Neural cell (in vitro differentiated cells): ENCODE results near the gene FHIT.

ENCODE experiments used
- CTCF ChIP-seq: fragments of 450-650 bp; IDR thresholded peaks from 2 replicates; pipeline ENCODE4 v1.5.1; 2014; ENCODE audit warnings: antibody characterized with exemption, mild to moderate bottlenecking, moderate library complexity; ENCODE audit not compliant: poor library complexity, severe bottlenecking
- EP300 ChIP-seq: fragments of 450-650 bp; conservative IDR thresholded peaks from 2 replicates; pipeline ENCODE4 v1.6.1; 2014; ENCODE audit warnings: antibody characterized with exemption, mild to moderate bottlenecking, moderate library complexity; ENCODE audit not compliant: poor library complexity, severe bottlenecking
- MXI1 ChIP-seq: fragments of 450-650 bp; conservative IDR thresholded peaks from 2 replicates; pipeline ENCODE4 v1.6.1; 2014; ENCODE audit warnings: antibody characterized with exemption, mild to moderate bottlenecking; ENCODE audit not compliant: poor library complexity, severe bottlenecking
- POLR2AphosphoS5 ChIP-seq: IDR thresholded peaks from 2 replicates; pipeline ENCODE4 v1.6.1; 2012
- REST ChIP-seq: IDR thresholded peaks from 2 replicates; pipeline ENCODE4 v1.6.1; 2012; ENCODE audit warnings: borderline replicate concordance
- SMC3 ChIP-seq: fragments of 450-650 bp; conservative IDR thresholded peaks from 2 replicates; pipeline ENCODE4 v1.6.1; 2014; ENCODE audit warnings: antibody characterized with exemption, mild to moderate bottlenecking, moderate library complexity; ENCODE audit not compliant: poor library complexity

- no peak for TF ChIP-seq CTCF
- no peak for TF ChIP-seq POLR2AphosphoS5
- no peak for TF ChIP-seq MXI1
- no peak for TF ChIP-seq REST
- no peak for TF ChIP-seq SMC3
- TF ChIP-seq EP300: no peak
Observed at GRCh38 chr3:59800481-59800880, 1450.8 kb downstream of the FHIT start.
